Left ventricle myocardium inferior (tissue), 1 donor: ENCODE measurements around the gene PIPOX. TPM values are rescaled to one million over a fixed set of nuclear protein-coding genes. Genes with fewer than 3 reads are reported as not detected.

ENCODE experiments used
- DNase-seq: peaks from one replicate; pipeline ENCODE4 v3.0.0-alpha.2; 2020
- H3K27ac ChIP-seq: fragments of 200-600 bp; replicated peaks from 2 replicates; pipeline ENCODE4 v1.8.0; 2021
- H3K27me3 ChIP-seq: fragments of 200-600 bp; 2 replicates; pipeline ENCODE4 v1.8.0; 2021; ENCODE audit warnings: low read depth
- H3K36me3 ChIP-seq: fragments of 200-600 bp; 2 replicates; pipeline ENCODE4 v1.8.0; 2021
- H3K4me1 ChIP-seq: fragments of 200-600 bp; 2 replicates; pipeline ENCODE4 v1.8.0; 2021
- H3K4me3 ChIP-seq: fragments of 200-600 bp; 2 replicates; pipeline ENCODE4 v1.8.0; 2021; ENCODE audit warnings: mild to moderate bottlenecking, moderate library complexity
- H3K9me3 ChIP-seq: fragments of 200-600 bp; replicated peaks from 2 replicates; pipeline ENCODE4 v1.8.0; 2021
- intact Hi-C: fragments of 100-400 bp; cut with micrococcal nuclease; formaldehyde crosslinking; loops from one replicate; pipeline ENCODE4 v1.11.0; 2022
- total RNA-seq: library from RNA; stranded (reverse); fragmentation: NEBNext Ultra II Directional; extraction: Animal tissue kit (Norgen Biotek cat#: 25700); gene quantifications from one replicate; pipeline ENCODE4 v1.2.1, GENCODE V29; 2021
- TF ChIP-seq, protein P1 (sequence below): fragments of 200-600 bp; IDR thresholded peaks from 2 replicates; pipeline ENCODE4 v1.8.0; 2021; ENCODE audit warnings: antibody characterized with exemption, mild to moderate bottlenecking, borderline replicate concordance
- donor health status: DM: no; HTN: yes; CAD: no; lungs with severe emphysema.

Gene PIPOX
- total RNA-seq, 1 donor from 2014 or later = 0.60 TPM

DNA sequence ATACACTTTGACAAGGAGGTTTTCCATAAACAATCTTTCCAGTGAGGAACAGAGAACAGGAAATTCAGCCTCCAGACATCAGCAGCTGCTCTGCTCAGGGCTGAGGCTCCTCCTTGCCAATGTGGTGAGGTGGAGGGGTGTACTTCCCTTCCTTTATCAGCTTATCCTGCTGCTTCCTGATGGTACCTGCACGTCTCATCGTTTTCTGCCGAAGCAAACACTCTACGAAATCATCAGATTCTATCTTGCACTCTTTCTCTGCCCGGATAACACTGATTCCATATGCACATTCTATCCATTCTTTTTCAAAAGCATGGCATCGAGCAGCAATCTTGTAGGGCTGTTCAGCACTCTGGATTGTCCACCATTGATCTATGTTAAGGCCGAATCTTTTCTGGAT lies 21.7 kb upstream of the PIPOX start:
- TF ChIP-seq, protein P1, sequence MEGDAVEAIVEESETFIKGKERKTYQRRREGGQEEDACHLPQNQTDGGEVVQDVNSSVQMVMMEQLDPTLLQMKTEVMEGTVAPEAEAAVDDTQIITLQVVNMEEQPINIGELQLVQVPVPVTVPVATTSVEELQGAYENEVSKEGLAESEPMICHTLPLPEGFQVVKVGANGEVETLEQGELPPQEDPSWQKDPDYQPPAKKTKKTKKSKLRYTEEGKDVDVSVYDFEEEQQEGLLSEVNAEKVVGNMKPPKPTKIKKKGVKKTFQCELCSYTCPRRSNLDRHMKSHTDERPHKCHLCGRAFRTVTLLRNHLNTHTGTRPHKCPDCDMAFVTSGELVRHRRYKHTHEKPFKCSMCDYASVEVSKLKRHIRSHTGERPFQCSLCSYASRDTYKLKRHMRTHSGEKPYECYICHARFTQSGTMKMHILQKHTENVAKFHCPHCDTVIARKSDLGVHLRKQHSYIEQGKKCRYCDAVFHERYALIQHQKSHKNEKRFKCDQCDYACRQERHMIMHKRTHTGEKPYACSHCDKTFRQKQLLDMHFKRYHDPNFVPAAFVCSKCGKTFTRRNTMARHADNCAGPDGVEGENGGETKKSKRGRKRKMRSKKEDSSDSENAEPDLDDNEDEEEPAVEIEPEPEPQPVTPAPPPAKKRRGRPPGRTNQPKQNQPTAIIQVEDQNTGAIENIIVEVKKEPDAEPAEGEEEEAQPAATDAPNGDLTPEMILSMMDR = no peak
- no peaks in the 10 kb centered on the region for H3K36me3 ChIP-seq
- intact Hi-C loops = no loop called here
- peaks cover 80% of the 10 kb centered on the region for H3K27me3 ChIP-seq
- H3K9me3 ChIP-seq = no peaks in the 10 kb centered on the region
- H3K4me3 ChIP-seq = no peak overlapping the region
- H3K27ac ChIP-seq = no peak overlapping the region
- peaks cover 10% of the 10 kb centered on the region for H3K4me1 ChIP-seq
- no peak for DNase-seq

DNA sequence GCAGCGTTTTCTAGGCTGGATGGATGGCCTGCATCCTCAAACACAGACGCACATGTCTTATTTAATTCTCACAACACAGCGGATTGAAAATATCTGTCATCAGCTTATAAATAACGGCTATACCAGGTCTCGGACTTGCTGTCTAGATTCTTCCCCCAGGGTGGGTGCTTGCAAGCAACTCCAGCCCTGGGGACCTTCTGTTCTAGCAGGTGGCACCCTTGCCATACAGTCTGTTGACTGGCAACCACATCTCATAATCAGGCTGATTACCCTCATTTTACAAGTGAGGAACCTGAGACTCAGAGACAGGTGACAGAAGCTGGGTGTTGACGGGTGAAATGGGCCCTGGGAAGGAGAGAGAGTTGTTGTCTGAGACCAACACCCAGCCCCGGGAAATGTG lies 20.9 kb upstream of the PIPOX start:
- H3K4me3 ChIP-seq = no peak overlapping the region
- TF ChIP-seq, protein P1 = no peak
- H3K27me3 ChIP-seq = peaks cover 77% of the 10 kb centered on the region
- H3K36me3 ChIP-seq = no peaks in the 10 kb centered on the region
- H3K9me3 ChIP-seq = no peaks in the 10 kb centered on the region
- no peak for DNase-seq
- peaks cover 10% of the 10 kb centered on the region for H3K4me1 ChIP-seq
- H3K27ac ChIP-seq = no peak overlapping the region
- intact Hi-C loops = no loop called here

DNA sequence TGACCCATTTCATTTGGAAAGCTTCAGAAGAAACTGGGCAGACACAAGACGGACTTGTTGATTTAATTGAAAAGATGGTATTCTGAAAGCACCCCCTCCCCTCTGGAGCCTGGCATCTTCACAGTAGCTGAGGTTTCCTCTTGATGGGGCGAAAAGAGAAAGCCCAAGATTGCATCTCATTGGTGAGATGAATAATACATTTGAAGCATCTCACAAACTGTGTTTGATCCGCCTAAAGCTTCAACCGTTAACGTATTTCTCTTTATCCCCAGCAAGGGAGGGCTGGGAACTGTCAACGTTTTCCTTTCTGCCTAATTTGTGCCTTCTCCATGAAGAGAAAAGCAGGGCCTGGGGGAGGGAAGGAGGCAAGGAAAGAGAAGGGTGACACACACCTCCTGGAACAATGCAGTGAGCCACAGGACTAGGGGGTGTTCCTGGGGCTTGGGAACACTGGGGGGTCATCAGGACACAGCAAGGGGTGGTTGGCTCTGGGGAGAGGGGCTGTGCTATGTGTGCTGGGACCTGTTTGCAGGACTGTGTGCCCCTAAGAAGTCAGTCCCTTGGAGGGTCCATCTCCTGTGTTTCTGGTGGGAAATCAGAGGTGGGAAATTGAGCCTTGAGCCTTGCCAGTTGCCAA lies 18.5 kb upstream of the PIPOX start:
- intact Hi-C loops = no loop called here
- DNase-seq = no peak
- no peaks in the 10 kb centered on the region for H3K9me3 ChIP-seq
- TF ChIP-seq, protein P1 = no peak
- no peak overlapping the region for H3K27ac ChIP-seq
- no peak overlapping the region for H3K4me3 ChIP-seq
- H3K27me3 ChIP-seq = peaks cover 66% of the 10 kb centered on the region
- no peaks in the 10 kb centered on the region for H3K36me3 ChIP-seq
- H3K4me1 ChIP-seq = peaks cover 9% of the 10 kb centered on the region

DNA sequence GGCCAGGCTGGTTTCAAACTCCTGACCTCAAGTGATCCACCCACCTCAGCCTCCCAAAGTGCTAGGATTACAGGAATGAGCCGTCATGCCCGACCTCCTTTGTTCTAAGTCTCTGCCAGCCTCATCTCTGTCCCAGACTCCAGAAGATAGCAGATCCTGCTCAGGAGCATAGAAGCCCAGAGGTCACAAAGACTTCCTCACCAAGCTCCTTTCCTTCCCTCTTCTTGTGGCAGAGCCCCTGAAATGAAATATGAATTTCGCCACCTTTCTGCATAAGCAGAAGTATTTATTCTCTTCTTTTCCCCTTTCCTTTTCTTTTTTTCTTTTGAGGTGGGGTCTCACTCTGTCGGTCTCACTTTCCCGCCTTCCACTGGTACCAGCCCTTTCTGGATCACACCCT lies 11.5 kb upstream of the PIPOX start:
- DNase-seq = no peak
- Histone ChIP-seq H3K9me3 (peaks cover 19% of the 10 kb centered on the region), H3K36me3 (no peaks in the 10 kb centered on the region), H3K4me3 (no peak overlapping the region), H3K27me3 (peaks cover 75% of the 10 kb centered on the region), H3K4me1 (no peaks in the 10 kb centered on the region), H3K27ac (no peak overlapping the region)
- TF ChIP-seq, protein P1 = no peak
- intact Hi-C loops = no loop called here

DNA sequence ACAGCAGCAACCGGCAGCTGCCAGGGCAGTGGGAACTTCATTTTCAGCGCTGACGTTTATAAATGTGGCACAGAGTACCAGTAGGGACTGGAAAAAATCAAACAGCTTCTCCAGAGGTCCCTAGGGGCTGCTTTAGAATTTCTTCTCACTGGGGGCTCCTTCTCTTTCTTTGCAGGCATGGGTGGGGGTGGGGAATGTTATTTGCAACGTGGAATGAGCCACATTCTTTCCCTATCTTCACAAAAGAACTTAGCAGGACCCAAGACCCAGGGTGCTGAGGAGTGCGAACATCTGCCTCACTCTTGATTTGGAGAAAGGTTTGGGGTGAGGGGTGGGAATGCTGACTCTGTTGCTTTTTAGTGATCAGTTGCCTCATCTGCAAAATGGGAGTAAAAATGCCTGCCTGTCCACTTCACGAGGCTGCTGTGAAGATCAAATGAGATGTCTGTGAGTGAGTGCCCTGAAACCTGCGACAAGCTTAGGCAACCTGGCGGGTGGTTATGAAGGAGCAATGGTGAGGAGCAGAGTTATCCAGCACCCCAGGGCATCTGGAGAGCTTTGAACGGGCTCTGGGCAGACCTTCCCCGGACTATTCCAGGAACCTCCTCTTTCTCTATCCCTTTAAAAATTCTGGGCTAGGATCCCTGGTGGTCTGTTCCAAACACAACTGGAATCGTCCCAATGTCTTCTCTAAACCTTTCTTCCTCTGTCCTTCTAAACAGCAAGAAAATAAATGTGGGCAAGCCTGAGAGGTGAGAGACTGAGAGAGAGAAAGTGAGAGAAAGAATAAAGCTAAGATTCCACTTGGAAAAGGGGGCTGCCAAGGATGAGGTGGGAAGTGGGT lies 10.7 kb upstream of the PIPOX start:
- TF ChIP-seq, protein P1 = no peak
- Histone ChIP-seq H3K9me3 (peaks cover 19% of the 10 kb centered on the region), H3K27ac (no peak overlapping the region), H3K4me1 (no peaks in the 10 kb centered on the region), H3K36me3 (no peaks in the 10 kb centered on the region), H3K27me3 (peaks cover 76% of the 10 kb centered on the region), H3K4me3 (no peak overlapping the region)
- no peak for DNase-seq
- intact Hi-C loops = no loop called here
